Measurements from ENCODE around the gene ABRAXAS1.
"Not testable (repeated sequence)": the region's sequence is repeated elsewhere in the genome, so short reads cannot be mapped to it uniquely, and the experiment has no call there.

Gene ABRAXAS1

DNA sequence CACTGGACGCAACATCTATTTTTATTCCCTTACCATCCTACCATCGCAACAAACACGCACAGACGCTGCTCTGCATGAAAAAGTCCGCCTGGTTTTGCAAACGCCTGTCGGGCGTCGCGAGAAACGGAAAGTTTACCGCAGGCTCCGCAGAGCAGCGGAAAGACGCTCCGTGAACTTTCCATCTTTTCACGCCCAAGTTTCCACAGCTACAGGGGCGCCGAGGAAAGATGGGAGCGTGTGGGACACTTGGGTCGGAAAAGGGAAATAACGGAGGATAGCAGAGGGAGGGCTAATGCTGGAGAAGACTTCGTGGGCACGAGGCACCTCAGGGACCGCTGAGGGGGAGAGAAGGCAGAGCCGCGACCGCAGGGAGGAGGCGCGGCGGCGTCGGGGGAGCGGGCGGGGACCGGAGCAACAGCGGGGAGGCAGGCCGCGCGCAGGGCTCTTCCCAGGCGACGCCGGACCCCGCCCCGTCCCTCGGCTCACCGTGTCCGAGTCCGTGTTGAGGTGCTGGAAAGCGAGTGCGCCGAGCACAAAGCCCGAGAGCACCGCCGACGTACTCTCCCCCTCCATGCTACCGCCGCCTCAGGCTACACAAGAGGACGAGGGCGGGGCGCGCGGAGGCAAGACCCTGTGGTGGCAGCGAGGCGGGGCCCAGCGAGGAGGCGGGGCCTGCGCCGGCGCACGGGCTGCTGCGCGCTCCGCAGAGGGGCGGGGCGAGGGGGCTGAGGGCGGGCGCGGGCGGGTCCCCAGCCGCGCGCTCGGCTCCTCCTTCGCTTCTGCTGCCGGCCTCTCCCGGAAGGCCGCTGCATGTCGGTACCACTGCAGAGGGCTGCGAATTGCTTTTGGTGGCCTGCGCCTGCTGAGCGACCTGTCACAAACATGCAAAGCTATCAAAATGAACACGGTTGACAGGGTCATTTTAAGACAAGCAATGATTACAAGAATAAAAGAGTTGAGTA, at the start of gene ABRAXAS1:
TSS of gene ABRAXAS1 (minus strand) at position 601 of the 962 bp plus-strand sequence. CDS start at position 573, 28 bp downstream.
- peak; percentile 95 for DNase-seq

DNA sequence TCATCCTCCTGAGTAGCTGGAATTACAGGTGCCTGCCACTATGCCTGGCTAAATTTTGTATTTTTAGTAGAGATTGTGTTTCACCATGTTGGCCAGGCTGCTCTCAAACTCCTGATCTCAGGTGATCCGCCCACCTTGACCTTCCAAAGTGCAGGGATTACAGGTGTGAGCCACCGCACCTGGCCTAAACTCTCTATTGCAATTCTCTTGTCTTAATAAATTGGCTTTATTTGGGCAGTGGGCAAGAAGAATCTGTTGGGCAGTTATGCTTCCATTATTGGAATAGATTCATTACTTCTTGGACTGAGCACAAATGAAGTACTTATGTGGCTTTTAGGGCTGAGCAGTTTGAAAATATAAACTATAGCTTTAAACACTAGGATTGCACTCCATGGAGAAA, 42.8 kb upstream of the ABRAXAS1 start:
- no peak for DNase-seq

DNA sequence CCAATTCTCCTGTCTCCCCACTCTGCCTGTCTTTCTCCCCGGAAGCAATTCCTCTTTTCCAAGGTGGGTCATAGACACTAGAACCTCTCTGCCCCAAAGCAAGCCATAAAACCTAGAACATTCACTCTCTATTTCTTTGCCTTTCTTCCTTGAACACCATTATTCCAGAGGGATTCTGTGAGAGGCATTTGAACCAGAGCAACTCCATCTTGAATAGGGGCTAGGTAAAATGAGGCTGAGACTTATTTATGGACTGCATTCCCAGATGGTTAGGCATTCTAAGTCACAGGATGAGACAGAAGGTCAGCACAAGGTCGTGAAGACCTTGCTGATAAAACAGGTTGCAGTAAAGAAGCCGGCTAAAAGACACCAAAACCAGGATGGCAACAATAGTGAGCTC, 37.3 kb upstream of the ABRAXAS1 start:
- DNase-seq = no peak

DNA sequence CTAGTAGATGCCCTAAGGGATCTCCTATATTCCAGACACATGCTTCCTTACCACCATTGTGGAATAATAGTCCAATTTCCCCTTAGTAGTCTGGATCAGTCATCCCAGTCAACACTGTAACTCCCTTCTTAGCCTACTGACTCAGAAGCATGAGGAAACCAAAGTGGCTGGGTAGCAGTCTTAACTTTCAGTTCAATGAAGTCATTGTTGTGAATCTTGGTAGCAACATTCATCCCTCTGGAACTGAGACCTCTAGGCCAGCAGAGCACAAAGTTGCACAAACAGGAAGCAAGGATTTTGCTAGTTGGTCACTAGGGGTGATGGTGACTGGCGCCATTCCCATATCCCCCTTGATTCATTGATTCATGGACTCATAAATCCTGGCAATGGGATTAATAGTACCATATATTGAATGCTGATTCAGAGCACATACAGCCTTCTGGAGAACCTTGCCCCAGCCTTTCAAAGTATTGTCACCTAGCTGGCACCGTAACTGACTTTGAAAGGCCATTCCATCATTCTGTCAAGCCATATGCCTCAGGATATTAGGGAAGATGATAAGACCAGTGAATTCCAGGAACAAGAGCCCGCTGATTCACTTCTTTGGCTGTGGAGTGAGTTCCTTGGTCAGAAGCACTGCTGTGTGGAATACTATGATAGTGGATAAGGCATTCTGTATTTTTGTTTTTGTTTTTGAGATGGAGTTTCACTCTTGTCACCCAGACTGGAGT, 31.3 kb upstream of the ABRAXAS1 start:
- no peak for DNase-seq

DNA sequence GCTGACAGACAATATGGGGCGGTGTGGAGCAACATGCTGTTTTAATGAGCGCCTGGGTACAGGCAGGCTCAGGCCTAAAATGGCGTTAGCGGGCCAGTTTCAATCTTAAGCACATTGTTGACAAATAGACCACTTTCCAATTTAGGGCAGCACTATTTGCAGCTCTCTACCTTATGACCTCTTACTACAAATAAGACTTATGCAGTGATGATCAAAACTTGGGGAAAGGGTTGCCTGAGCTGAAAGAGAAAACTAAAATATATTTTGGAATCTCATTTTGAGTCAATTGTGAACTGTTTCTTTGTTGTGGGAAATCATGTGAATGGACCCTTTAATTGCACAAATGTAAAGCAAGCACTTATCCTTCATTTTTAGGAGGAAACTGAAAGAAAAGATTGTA, 25.5 kb upstream of the ABRAXAS1 start:
- DNase-seq = no peak

DNA sequence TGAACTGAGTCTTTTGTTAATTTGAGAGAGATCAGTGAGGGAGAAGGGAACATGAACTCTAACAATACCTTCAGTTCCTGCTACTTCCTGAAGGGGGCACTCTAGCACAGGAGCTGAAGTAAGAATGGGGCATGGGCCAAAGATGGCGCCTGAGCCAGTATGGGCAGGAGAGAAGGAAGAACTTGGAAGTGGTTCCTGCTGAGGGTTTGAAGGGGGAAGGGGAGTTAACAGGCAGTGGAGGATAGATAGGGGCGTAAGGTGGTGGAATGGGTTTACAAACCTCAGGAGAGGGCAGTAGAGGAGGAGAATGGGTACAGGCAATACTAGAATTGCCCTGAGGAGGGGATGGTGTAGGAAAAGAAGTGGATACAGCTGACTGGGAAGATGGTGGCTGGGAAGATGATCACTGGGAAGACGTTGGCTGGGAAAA, 24.3 kb upstream of the ABRAXAS1 start:
- peak; percentile 54 to 64 for DNase-seq

DNA sequence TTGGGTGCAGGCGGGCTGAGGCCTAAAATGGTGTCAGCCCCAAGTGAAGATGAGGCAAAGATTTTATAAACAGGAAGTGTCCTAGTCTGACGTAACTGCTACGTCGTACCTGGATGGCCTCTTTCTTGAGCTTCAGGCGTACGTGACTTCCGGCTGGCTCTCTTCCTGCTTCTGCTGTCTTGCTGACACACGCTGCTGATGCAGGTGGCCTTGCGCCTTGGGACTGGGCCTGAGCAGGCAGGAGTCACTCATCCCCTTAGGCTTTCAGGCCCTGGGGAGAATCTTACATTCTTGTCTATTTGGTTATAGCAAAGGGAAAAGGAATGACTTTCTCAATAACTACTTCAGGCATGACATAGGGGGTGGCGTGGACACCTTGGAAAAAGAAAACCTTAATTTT, 20.1 kb upstream of the ABRAXAS1 start:
- DNase-seq = no peak

DNA sequence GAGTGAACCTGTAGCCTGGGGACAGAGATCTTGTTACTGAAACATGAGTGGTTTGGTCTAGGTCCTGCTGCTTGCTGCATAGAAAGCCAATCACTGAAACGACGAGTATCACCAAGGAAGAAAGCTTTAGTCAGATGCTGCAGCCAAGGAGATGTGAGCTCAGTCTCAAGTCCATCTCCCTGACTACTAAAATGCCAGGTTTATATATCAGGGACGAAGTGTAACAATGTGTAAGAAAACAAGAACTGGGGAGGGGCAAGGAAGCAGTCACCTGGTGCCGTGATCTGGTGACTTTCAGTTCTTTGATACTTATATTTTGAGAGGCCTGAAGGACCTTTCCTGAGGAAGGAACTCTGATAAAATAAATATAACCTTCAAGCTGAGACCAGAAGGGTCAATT, 19.6 kb upstream of the ABRAXAS1 start:
- DNase-seq = no peak

DNA sequence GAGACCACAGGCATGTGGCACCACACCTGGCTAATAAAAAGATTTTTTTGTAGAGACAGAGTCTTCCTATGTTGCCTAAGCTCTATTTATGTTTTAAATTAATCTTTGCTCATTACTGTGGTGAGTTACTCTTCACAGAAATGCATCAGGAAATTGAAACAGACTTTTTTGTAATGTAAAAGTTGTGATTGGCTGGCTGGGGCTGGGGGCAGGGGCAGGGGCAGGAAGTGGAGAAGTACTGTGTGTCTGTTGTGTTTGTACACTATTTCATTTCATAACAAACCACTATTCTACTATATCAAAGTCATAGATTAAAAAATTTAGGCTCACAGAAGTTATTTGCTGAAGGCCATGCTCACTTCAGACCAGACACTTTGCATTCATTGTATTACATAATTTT, 19.1 kb upstream of the ABRAXAS1 start:
- no peak for DNase-seq

DNA sequence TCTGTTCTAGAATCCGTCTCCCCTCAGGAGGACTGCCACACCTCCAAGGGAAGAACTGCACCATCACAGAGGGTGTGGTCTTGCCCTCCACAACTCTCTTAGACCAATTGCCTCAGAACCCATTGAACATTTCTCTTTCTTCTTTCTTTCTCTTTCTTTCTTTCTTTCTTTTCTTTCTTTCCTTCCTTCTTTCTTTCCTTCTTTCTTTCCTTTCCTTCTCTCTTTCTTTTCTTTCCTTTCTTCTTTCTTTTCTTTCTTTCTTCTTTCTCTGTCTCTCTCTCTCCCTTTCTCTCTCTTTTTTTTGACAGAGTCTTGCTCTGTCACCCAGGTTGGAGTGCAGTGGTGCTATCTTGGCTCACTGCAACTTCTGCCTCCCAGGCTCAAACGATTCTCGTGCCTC, 16.8 kb upstream of the ABRAXAS1 start:
- DNase-seq = not testable (repeated sequence)

DNA sequence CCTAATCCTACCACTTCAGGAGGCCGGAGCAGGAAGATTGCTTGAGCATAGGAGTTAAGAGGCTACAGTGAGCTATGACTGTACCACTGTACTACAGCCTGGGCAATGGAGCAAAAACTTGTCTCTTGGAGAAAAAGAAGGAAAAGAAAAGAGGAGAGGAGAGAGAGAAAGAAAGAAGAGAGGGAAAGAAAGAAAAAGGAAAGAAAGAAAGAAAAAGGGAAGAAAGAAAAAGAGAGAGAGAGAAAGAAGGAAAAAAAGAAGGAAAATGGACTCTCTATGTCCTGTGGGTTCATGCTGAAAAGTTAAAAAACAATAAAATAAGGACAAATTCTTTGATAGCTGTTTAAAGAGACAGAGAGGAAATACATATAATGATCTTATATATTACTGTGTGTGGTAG, 13.3 kb upstream of the ABRAXAS1 start:
- DNase-seq = no peak

DNA sequence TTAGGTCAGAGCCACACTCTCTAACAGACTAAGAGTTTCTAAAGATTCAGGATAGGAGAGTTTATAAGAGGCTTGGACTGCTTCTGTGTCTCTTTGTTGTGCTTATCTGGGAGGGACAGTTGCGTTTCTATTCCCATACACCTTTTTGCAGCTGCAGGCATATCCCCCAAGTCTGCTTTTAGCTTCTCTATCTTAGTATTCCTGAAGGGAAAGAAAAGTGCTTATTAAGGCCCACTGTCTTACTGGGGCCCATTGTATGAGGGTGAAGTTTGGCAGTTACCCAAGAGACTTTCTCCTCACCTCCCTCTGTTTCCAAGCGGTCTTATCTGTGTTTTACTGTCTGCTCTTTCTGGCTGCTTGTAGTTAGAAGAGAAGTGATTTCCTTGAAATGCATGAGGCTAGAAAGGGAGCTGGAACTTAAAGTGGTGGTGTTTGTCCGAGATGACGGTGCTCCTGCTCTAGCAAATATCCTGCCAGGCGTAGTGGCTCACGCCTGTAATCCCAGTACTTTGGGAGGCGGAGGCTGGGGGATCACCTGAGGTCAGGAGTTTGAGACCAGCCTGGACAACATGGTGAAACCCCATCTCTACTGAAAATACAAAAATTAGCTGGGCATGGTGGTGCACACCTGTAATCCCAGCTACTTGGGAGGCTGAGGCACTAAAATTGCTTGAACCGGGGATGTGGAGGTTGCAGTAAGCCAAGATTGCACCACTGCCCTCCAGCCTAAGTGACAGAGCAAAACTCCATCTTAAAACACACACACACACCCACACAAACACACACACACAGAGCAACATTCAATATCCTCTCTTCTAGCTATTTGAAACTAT, 11.4 kb upstream of the ABRAXAS1 start:
- DNase-seq = not testable (repeated sequence)

DNA sequence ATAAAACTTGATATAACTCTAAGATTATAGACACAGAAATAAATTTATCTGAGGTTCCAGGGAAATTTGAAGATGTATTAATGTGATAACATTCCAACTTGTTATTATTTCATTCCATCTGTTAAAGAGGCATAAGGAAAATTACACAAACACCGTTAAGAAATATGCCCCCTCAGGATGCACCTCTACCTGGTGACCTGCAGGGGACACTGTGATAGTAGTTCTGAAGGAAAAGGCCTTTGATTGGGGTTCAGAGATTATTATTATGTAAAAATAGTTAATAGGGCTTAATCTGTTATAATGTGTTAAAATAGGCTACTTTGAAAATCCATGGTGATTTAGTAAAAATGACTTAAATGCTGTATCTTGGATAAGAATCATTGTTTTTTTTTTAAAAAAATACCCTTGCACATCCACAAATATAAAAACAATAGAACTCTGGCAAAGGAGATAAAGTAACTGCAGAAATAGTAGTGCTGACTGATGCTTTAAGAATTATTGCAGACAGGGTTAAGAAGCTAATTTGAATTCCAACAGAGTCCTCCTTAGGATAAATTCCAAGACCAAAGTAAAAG, 6.1 kb upstream of the ABRAXAS1 start:
- DNase-seq = no peak

DNA sequence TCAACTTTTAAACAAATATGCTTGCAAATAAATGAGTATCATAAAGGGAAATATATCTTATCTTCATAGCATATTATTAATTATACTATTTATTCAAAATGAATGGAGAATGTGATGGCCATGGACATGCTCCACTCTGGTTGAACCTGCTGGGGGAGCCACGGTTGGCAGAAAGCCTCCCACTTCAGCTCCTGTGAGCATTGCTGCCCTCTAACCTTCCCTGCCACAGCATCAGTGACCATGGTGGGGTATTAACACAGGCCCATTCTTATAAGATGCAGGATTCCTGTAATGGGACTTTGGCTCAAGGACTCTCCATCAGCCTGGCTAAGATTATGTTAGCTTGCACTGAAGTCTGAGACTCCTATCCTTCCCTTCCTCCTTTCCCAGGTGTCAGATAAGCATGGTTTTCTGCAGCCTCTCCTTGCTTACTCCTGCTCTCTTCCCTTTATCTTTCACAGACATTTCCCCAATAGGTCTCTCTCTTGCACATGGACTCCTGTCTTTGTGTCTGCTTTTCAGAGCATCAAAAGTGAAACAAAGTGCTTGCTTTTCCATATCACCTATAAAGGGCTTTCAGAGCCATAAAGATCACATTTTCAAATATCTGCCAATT, 4.9 kb upstream of the ABRAXAS1 start:
- no peak for DNase-seq

DNA sequence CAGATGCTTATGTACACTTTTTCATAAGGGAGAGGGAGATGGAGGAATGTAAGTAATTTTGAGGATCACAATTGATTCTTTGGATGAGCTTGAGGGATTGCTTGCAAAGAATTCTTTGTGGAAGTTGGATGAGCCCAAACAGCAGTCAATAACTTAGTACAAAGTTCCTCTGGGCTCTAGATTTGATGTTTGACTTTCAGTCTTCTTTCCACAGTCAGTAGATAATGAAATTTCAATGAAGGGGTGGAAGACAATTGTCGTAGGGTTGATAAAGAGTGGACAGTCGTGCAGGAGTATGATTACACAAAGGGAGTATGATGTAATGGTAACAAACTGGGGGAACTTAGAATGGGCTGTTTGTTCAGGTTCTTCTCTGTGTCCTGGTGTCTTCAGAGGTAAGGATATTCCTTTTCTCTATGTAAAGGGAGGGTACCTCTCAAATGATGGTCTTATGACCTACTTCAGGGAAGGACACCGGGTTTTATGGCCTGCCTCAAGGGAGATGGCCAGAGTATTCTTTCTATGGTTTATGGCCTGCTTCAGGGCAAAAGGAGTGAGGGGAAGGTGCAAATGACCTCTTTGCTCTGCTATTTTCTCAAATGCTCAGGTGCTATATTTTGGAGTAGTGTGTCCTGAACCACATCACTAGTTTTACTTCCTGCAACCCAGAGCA, 1.7 kb upstream of the ABRAXAS1 start:
- no peak for DNase-seq

DNA sequence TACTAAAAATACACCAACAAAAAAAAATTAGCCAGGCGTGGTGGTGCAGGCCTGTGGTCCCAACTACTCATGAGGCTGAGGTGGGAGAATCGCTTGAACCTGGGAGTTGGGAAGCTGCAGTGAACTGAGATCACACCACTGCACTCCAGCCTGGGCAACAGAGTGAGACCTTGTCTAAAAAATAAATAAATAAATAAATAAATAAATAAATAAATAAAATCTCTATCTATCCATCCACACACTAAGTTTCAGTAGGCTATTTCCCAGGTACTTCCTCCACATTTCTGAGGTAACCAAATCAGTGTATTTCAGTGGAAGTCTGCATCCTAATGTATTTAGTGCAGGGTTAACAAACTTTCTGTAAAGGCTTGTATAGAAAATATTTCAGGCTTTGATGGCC, 10.9 kb downstream of the ABRAXAS1 start:
- no peak for DNase-seq

DNA sequence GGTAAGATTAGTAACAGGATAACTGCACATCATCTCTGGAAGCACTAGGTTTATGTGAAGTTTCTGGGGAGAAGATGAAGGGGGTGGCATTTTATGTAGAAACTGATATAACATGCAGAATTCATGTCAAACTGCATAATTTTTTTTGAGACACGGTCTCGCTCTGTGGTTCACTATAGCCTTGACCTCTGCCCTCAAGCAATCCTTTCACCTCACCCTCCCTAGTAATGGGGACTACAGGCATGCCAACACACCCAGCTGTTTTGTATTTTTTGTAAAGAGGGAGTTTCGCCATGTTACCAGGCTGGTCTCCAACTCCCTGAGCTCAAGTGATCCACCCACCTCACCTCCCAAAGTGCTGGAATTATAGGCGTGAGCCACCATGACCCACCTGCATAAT, 11.5 kb downstream of the ABRAXAS1 start:
- no peak for DNase-seq

DNA sequence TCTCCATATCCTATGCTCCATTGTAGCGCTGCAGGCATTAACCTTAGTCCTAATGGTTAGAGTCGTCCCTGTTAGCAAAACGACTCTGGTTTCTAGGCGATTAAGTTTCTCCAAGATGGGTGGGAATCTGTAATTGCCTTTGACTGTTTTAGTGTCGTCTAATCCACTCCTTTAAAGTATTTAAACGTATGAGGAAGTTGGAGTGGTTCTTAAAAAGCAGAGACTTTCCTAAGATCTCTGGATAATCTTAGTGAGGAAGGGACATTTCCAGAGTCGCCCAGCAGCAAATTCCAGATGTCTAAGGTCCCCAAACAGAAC, 28.8 kb downstream of the ABRAXAS1 start:
- no peak for DNase-seq

DNA sequence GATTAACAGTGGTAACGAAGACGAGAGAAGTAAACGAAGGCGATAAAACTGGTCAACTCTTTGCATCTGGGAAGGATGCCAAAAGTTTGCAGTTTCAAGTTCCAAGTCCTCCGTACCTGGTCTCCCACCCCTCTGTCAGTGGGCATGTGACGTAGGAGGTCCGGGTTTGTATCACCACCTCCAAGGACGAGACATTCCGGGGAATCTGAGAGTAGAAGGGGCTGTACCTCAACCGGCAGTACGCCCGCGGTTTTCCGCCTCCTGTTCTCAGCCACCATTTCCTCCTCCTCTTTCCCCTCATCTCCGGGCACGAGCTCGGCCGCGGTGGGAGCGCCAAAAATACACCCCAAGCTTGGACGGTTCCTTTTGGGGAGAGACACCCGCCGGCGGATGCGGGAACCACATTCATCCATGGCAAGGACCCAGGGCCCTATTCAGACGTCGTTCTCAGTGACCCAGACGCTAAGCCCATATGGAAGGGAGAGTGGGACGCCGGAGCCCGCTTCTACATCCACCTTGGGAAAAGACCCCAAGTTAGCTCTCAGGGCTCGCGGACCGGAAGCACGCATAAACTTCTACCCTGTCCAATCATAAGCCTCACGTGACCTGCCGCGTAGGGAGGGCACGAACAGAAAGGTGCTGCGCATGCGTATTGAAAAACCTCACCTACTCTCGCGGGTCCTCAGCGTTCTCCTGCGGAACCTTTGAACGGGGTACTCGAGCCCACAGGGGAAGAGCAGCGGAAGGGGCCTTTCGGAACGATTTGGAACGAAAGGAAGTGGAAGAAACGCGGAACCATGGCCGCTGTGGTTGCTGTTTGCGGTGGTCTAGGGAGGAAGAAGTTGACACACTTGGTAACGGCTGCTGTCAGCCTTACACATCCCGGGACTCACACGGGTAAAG, 29.4 kb downstream of the ABRAXAS1 start, which contains the start of the genes HELQ and MRPS18C:
TSS of gene HELQ (minus strand) at position 543 of the 903 bp plus-strand sequence. CDS start at position 413, 130 bp downstream.
TSS of gene MRPS18C (plus strand) at position 778 of the 903 bp plus-strand sequence. CDS start at position 798, 20 bp downstream.
- peak; percentile 91 to 93 for DNase-seq

DNA sequence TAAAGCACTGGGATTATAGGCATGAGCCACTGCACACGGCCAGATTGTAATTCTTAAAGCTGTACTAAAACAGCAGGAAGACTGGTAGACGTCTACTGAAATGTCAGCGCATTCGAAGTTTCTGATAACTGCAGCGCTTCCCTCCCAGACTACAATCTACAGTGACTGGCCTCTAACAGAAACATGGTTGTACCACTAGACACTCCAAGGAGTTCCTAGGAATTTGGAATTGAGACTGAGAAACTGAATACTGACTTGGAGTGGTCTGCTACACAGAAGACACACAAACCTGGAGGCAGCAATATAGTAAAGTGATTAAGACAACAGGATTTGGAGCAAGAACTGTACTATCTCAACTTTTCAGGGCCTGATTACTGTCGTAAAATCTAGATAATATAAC, 30.2 kb downstream of the ABRAXAS1 start:
- DNase-seq = no peak
